ENCODE results near the gene MAVS. TPM values are rescaled to one million over a fixed set of nuclear protein-coding genes. Genes with fewer than 3 reads are reported as not detected.
"Not testable (repeated sequence)": the region's sequence is repeated elsewhere in the genome, so short reads cannot be mapped to it uniquely, and the experiment has no call there.

The MAVS gene
- total RNA-seq, 2 donors from 2014 or later: 20.1 to 21.1 TPM

DNA sequence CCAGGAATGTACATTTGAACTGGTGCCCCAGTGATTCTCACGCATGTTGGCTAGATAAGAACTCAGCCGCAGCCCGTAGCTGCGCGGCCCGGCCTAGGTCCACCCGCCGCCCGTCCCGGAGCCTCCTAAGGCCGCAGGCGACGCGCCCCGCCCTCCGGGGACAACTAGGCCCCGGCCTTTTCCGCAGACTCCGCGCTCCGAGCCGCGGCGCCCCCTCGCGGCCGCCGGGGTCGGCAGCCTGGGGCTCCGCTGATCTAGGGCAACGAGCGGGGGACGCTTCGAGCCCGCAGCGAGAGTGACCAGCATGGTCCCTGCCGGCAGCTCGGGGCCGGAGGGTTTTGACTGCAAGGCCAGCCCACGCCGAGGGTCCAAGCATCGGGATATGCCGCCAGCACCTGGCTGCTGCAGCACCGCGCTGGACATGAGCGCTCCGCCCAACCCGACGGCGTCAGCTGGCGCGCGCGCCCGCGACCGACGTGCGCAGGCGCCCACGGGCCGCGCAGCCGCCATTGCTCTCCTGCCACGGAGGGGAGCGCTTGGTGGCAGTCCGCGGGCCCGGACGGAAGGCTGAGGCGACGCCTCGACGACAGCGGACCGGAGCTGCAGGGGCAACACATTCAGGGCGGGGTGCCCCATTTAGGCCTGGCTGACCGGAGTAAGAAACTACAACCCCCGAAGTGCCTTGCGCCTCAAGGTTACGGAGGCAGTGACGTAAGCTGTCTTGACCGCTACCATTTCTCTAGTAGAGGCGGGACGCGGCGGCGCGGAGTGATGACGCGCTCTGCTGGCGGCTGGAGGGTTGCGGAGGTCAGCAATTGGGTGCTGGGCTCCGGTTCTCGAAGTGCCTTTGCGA is 26.4 kb upstream of the MAVS start, which contains the start of gene AP5S1:
Gene AP5S1 (plus strand): TSS at position 500 of the 853 bp plus-strand sequence. CDS start 1,571 bp downstream, outside the sequence.
- Mint-ChIP-seq H3K4me1 (peaks cover 26% of the 10 kb centered on the region), H3K27ac (peak within 1 kb of the TSS; percentile 96), H3K27me3 (no peaks in the 10 kb centered on the region), H3K4me3 (peak within 1 kb of the TSS; percentile 93), H3K36me3 (ENCODE audit: low read depth) (peaks cover 2% of the 10 kb centered on the region)
- no peaks in the 10 kb centered on the region for H3K9me3 ChIP-seq (ENCODE audit: control insufficient read depth, low read length, poor library complexity, severe bottlenecking)
- DNase-seq: peak; percentile 81 to 86 (median 83)
- ATAC-seq: peak; percentile 90

DNA sequence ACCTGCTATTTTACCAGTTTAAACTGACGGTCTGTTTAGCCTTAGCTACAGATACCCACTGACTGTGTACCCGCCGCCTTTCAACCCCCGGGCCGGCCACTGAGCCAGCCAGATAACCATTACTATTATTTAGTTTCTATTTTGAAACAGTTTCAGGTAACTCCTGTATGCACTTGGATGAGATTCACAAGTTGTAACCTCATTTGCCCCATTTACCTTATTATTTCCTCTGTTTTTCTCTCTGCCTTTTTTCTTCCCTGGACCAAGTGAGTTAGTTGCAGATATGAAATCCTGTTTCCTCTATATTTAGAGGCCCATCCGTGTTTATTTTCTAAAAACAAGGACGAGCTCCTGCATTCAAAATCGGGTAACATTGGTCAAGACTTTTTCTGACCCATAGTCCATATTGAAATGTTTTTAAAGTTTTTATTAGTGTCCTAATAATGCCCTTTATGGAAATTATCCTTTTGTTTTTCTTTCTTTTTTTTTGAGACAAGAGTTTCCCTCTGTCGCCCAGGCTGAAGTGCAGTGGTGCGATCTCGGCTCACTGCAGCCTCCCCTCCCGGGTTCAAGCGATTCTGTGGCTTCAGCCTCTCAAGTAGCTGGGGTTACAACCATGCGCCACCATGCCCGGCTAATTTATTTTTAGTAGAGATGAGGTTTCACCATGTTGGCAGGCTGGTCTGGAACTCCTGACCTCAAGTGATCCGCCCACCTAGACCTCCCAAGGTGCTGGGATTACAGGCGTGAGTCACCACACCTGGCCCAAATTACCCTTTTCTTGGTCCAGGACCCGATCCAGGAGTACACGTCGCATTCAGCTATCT is 25.5 kb upstream of the MAVS start:
- Mint-ChIP-seq H3K36me3 (ENCODE audit: low read depth) (peaks cover 2% of the 10 kb centered on the region), H3K27ac (peak overlapping the region; percentile 96), H3K4me1 (peaks cover 20% of the 10 kb centered on the region), H3K4me3 (peak overlapping the region; percentile 93), H3K27me3 (no peaks in the 10 kb centered on the region)
- H3K9me3 ChIP-seq (ENCODE audit: control insufficient read depth, low read length, poor library complexity, severe bottlenecking): no peaks in the 10 kb centered on the region
- DNase-seq: no peak
- no peak for ATAC-seq

DNA sequence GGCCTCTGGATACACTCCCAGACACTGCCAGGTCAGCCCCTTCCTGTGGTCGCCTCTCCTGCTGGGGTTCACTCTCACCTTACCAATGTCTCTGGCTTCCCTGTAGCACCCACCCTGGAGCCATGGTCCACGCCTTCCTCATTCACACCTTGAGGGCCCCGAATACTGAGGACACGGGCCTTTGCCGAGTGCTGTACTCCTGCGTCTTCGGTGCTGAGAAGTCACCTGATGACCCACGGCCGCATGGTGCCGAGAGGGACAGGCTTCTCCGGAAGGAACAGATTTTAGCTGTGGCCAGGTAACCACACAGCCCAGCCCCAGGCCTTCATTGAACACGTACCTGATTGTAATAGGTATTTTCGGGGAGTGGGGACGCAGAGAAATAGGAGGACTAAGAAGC is 24.6 kb upstream of the MAVS start:
- H3K36me3 Mint-ChIP-seq (ENCODE audit: low read depth): peaks cover 2% of the 10 kb centered on the region
- ATAC-seq (no peak), DNase-seq (no peak)
- peak overlapping the region; percentile 93 for H3K4me3 Mint-ChIP-seq
- H3K4me1 Mint-ChIP-seq: peaks cover 14% of the 10 kb centered on the region
- no peaks in the 10 kb centered on the region for H3K9me3 ChIP-seq (ENCODE audit: control insufficient read depth, low read length, poor library complexity, severe bottlenecking)
- peak overlapping the region; percentile 96 for H3K27ac Mint-ChIP-seq
- no peaks in the 10 kb centered on the region for H3K27me3 Mint-ChIP-seq

DNA sequence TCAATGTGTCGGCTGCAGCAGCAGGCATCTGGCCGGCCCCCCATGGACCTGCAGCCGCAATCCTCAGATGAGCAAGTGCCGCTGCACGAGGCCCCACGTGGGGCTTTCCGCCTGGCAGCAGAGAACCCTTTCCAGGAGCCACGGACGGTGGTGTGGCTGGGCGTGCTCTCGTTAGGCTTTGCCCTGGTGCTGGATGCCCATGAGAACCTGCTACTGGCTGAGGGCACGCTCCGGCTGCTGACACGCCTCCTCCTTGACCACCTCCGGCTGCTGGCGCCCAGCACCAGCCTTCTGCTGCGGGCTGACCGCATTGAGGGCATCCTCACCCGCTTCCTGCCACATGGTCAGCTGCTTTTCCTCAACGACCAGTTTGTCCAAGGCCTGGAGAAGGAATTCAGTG is 22.8 kb upstream of the MAVS start:
- no peak overlapping the region for H3K4me3 Mint-ChIP-seq
- H3K9me3 ChIP-seq (ENCODE audit: control insufficient read depth, low read length, poor library complexity, severe bottlenecking): no peaks in the 10 kb centered on the region
- no peak overlapping the region for H3K27ac Mint-ChIP-seq
- peaks cover 12% of the 10 kb centered on the region for H3K4me1 Mint-ChIP-seq
- ATAC-seq (no peak), DNase-seq (no peak)
- H3K27me3 Mint-ChIP-seq: no peaks in the 10 kb centered on the region
- H3K36me3 Mint-ChIP-seq (ENCODE audit: low read depth): peaks cover 2% of the 10 kb centered on the region

DNA sequence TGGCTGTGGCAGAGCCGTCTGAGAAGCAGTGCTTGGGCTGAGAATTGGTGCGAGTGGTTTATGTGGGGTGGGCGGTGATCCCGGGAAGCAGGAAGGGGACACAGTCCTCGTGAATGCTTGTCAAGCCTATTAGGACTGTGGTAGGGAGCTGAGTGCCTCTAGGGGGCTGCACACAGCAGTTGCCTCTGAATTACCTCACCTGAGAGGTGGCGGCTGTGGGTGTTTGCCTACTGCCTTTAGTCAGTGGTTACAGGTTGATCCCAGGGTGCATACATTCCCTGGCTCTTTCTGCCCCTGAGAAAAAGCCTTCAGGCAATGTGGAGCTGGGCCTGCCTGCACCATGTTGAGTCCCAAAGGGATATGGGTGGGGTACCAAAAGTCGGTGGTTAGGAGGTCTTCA is 21.1 kb upstream of the MAVS start:
- no peak overlapping the region for H3K27ac Mint-ChIP-seq

DNA sequence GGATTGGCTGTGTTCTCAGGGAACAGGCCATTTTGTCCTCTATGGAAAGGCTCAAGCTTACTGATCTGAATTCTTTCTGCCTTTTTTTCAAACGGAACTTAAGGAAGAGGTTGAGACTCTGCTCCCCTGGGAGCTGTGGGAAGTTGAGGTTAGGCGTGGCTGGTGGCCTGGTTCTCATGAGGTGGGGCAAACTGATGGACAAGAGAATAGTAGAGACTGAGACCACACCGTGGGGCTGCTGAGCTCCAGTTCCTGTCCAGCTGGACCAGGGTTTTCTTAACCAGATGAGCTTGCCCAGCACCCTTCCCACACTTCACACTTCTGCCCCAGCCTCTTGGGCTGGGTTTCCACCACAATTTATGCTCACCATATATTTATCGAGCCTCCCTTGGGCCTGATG is 20.2 kb upstream of the MAVS start:
- Mint-ChIP-seq H3K4me3 (no peak overlapping the region), H3K27ac (no peak overlapping the region), H3K36me3 (ENCODE audit: low read depth) (peaks cover 2% of the 10 kb centered on the region), H3K4me1 (peaks cover 7% of the 10 kb centered on the region), H3K27me3 (no peaks in the 10 kb centered on the region)
- no peak for ATAC-seq
- H3K9me3 ChIP-seq (ENCODE audit: control insufficient read depth, low read length, poor library complexity, severe bottlenecking): no peaks in the 10 kb centered on the region
- DNase-seq: no peak

More for the DNA sequence above, 21.1 kb upstream of the MAVS start:
- peaks cover 2% of the 10 kb centered on the region for H3K36me3 Mint-ChIP-seq (ENCODE audit: low read depth)
- no peak for ATAC-seq
- H3K4me3 Mint-ChIP-seq: no peak overlapping the region
- H3K9me3 ChIP-seq (ENCODE audit: control insufficient read depth, low read length, poor library complexity, severe bottlenecking): no peaks in the 10 kb centered on the region
- DNase-seq: no peak
- no peaks in the 10 kb centered on the region for H3K27me3 Mint-ChIP-seq
- peaks cover 10% of the 10 kb centered on the region for H3K4me1 Mint-ChIP-seq

DNA sequence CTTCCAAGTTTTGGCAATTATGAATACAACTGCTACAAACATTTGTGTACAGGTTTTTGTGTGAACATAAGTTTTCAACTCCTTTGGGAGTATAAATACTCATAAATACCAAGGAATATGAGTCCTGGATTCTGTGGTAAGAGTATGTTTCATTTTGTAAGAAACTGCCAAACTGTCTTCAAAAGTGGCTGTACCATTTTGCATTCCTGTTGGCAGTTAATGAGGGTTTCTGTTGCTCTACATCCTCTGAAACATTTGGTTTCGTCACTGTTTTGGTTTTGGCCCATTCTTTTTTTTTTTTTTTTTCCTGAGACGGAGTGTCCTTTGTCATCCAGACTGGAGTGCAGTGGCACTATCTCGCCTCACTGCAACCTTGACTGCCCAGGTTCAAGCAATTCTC is 17.8 kb upstream of the MAVS start:
- peaks cover 2% of the 10 kb centered on the region for H3K4me1 Mint-ChIP-seq
- H3K36me3 Mint-ChIP-seq (ENCODE audit: low read depth): peaks cover 2% of the 10 kb centered on the region
- H3K9me3 ChIP-seq (ENCODE audit: control insufficient read depth, low read length, poor library complexity, severe bottlenecking): no peaks in the 10 kb centered on the region
- no peaks in the 10 kb centered on the region for H3K27me3 Mint-ChIP-seq
- no peak for DNase-seq
- H3K4me3 Mint-ChIP-seq: no peak overlapping the region
- H3K27ac Mint-ChIP-seq: no peak overlapping the region
- ATAC-seq: no peak

DNA sequence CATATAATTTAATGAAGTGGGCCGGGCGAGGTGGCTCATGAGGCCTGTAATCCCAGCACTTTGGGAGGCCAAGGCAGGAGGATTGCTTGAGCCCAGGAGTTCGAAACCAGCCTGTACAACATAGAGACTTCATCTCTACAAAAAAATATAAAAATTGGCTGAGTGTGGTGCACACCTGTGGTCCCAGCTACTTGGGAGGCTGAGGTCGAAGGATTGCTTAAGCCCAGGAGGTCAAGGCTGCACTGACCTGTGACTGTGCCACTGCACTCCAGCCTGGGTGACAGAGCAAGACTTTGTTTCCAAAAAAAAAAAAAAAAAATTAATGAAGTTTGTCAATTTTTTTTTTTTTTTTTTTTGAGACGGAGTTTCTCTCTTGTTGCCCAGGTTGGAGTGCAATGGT is 16.7 kb upstream of the MAVS start:
- not testable (repeated sequence) for H3K9me3 ChIP-seq (ENCODE audit: control insufficient read depth, low read length, poor library complexity, severe bottlenecking); H3K4me1 Mint-ChIP-seq; ATAC-seq; H3K4me3 Mint-ChIP-seq; H3K27me3 Mint-ChIP-seq; H3K36me3 Mint-ChIP-seq (ENCODE audit: low read depth); DNase-seq; H3K27ac Mint-ChIP-seq

DNA sequence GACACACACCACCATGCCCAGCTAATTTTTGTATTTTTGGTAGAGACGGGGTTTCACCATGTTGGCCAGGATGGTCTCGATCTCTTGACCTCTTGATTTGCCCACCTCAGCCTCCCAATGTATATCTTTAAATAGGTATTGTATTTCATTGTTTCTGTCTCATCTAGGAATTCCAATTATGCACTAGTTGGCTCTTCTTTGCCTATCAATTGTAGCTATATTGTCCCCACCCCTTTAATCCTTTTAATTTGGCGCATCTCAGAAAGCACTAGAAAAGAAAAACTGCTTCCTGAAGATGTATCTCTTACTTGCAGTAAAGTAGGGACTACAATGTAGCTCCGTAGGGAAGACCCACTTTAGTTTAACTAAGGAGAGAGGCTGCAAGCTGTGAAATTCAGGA is 10.5 kb upstream of the MAVS start:
- Mint-ChIP-seq H3K4me3 (no peak overlapping the region), H3K27ac (no peak overlapping the region), H3K4me1 (peaks cover 5% of the 10 kb centered on the region), H3K36me3 (ENCODE audit: low read depth) (peaks cover 2% of the 10 kb centered on the region), H3K27me3 (no peaks in the 10 kb centered on the region)
- no peak for ATAC-seq
- H3K9me3 ChIP-seq (ENCODE audit: control insufficient read depth, low read length, poor library complexity, severe bottlenecking): no peaks in the 10 kb centered on the region
- DNase-seq: no peak

DNA sequence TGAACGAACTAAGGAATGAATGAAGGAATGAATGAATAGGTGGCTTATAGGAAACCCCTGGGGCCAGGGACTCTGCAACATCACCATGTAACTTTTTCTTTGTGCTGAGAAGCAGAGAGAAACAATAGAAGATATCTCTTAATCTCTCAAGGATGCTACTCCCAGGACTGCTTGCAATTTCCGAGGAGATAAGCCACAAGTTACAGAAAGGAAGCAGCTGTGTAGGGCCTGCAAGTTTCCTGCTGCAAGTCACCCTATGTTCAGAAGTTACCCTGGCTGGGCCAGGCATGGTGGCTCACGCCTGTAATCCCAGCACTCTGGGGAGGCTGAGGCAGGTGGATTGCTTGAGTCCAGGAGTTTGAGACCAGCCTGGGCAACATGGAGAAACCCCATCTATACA is 7.3 kb upstream of the MAVS start:
- H3K9me3 ChIP-seq (ENCODE audit: control insufficient read depth, low read length, poor library complexity, severe bottlenecking): no peaks in the 10 kb centered on the region
- ATAC-seq (no peak), DNase-seq (no peak)
- Mint-ChIP-seq H3K4me3 (no peak overlapping the region), H3K36me3 (ENCODE audit: low read depth) (peaks cover 2% of the 10 kb centered on the region), H3K4me1 (peaks cover 5% of the 10 kb centered on the region), H3K27ac (peak overlapping the region; percentile 39), H3K27me3 (no peaks in the 10 kb centered on the region)

DNA sequence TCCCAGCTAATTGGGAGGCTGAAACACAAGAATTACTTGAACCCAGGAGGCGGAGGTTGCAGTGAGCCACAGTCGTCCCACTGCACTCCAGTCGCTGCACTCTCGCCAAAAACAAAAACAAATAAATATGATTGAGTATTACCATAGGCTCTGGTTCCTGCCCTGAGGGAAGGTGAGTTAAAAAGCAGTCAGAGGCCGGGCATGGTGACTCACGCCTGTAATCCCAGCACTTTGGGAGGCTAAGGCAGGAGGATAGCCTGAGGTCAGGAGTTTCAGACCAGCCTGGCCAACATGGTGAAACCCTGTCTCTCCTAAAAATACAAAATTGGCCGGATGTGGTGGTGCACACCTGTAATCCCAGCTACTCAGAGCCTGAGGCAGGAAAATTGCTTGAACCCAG is 6.4 kb upstream of the MAVS start:
- H3K36me3 Mint-ChIP-seq (ENCODE audit: low read depth); ATAC-seq; H3K27ac Mint-ChIP-seq; DNase-seq; H3K4me1 Mint-ChIP-seq; H3K4me3 Mint-ChIP-seq; H3K27me3 Mint-ChIP-seq; H3K9me3 ChIP-seq (ENCODE audit: control insufficient read depth, low read length, poor library complexity, severe bottlenecking): not testable (repeated sequence)

DNA sequence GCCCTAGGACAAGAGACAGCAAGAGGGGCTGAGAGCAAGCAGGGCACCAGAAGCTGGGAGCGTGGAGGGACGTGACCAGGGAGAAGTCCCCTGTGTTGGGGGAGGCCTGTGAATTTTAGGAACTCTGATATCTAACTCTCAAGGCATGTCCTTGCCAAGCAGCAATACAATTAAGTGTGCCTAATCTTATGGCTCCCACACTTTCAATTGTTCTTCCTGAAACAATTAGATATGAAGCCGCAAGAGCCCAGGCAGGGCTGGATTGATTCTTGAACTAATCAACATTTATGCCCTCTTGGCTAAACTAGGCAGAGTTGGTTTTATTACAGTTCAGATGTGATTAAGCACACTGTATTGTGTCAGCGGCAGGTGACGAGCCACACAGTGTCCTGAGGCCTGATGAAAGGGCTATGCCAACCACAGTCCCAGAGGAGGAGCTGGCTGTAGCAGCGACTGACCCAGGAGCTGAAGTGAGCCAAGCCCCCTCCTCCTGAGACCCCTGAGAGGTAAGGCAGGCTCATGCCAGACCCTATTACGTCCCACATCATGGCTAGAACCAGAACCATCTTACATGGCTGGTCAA is 4.2 kb upstream of the MAVS start:
- H3K36me3 Mint-ChIP-seq (ENCODE audit: low read depth): peaks cover 2% of the 10 kb centered on the region
- no peak for ATAC-seq
- peaks cover 7% of the 10 kb centered on the region for H3K4me1 Mint-ChIP-seq
- H3K9me3 ChIP-seq (ENCODE audit: control insufficient read depth, low read length, poor library complexity, severe bottlenecking): no peaks in the 10 kb centered on the region
- H3K4me3 Mint-ChIP-seq: no peak overlapping the region
- H3K27me3 Mint-ChIP-seq: no peaks in the 10 kb centered on the region
- DNase-seq: no peak
- no peak overlapping the region for H3K27ac Mint-ChIP-seq

DNA sequence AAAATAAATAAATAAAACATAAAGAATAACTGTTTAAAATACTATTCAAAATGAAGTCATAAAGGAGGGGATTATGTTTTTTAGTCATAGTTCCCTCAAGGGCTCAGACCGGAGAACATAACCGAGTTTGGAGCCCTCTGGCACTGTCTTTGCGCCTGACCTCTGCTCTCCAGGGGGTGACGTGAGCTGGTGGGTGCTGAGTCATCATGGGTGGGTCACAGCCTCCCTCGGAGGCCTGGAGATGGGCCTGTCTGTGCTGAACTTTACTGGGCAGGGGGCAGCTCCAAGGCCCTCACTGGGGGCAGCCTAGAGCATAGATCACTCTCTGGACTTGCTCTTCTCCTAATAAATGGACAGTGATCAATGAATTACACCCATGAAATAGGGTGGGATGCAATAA is 3.1 kb upstream of the MAVS start:
- DNase-seq: no peak
- peaks cover 7% of the 10 kb centered on the region for H3K4me1 Mint-ChIP-seq
- no peaks in the 10 kb centered on the region for H3K9me3 ChIP-seq (ENCODE audit: control insufficient read depth, low read length, poor library complexity, severe bottlenecking)
- H3K4me3 Mint-ChIP-seq: no peak overlapping the region
- no peak for ATAC-seq
- H3K27ac Mint-ChIP-seq: no peak overlapping the region
- H3K27me3 Mint-ChIP-seq: no peaks in the 10 kb centered on the region
- peaks cover 2% of the 10 kb centered on the region for H3K36me3 Mint-ChIP-seq (ENCODE audit: low read depth)
